Esophagus muscularis mucosa (tissue), 4 donors: ENCODE measurements around the gene RUNX3. TPM values are rescaled to one million over a fixed set of nuclear protein-coding genes. Genes with fewer than 3 reads are reported as not detected.
A peak's percentile ranks its signal among the peaks of the same experiment; 100 is the strongest.

Experiments
- DNase-seq: peaks from one replicate; pipeline ENCODE4 v3.0.0-alpha.2; 2017; ENCODE audit errors: extremely low spot score
- H3K27ac ChIP-seq, 4 donors: fragments of 200-600 bp; sonication (generic); replicated peaks in 1 of 4; 1 replicate in 3 of 4; 2 replicates in 1 of 4; pipeline ENCODE4 v1.5.1; 2016 to 2019; ENCODE audit warnings: mild to moderate bottlenecking in 1 of 4
- H3K27me3 ChIP-seq, 4 donors: fragments of 200-600 bp; sonication (generic); one replicate each; pipeline versions ENCODE4 v1.5.1 to v1.6.0; 2016 to 2019
- H3K36me3 ChIP-seq, 4 donors: fragments of 200-600 bp; sonication (generic); one replicate each; pipeline ENCODE4 v1.5.1; 2016 to 2019
- H3K4me1 ChIP-seq, 4 donors: fragments of 200-600 bp; sonication (generic); one replicate each; pipeline ENCODE4 v1.5.1; 2016 to 2019
- H3K4me3 ChIP-seq, 4 donors: fragments of 200-600 bp; sonication (generic); 1 replicate in 2 of 4; 2 replicates in 2 of 4; pipeline ENCODE4 v1.5.1; 2016 to 2019; ENCODE audit warnings: mild to moderate bottlenecking in 4 of 4, moderate library complexity in 1 of 4
- H3K9me3 ChIP-seq, 4 donors: fragments of 200-600 bp; sonication (generic); 1 replicate in 3 of 4; 2 replicates in 1 of 4; pipeline ENCODE4 v1.5.1; 2016 to 2019
- CTCF ChIP-seq, 3 experiments: fragments of 200-600 bp in 2 of 3; fragments of 450-650 bp in 1 of 3; sonication (generic) in 2 of 3; IDR thresholded peaks; one replicate each; pipeline ENCODE4 v1.5.1; 2017 to 2019; ENCODE audit warnings: antibody characterized with exemption in 3 of 3, mild to moderate bottlenecking in 2 of 3, moderate library complexity in 1 of 3
- EP300 ChIP-seq: sonication (generic); formaldehyde crosslinking; IDR thresholded peaks from one replicate; pipeline ENCODE4 v1.6.1; 2017; ENCODE audit warnings: antibody characterized with exemption
- POLR2A ChIP-seq: fragments of 450-650 bp; IDR thresholded peaks from one replicate; pipeline ENCODE4 v1.6.1; 2017; ENCODE audit warnings: antibody characterized with exemption, moderate library complexity, mild to moderate bottlenecking, low read depth
- POLR2AphosphoS5 ChIP-seq, 2 donors: sonication (generic); formaldehyde crosslinking; IDR thresholded peaks; one replicate each; pipeline ENCODE4 v1.6.1; 2017; ENCODE audit warnings: antibody characterized with exemption in 2 of 2
- WGBS: methylation state at CpG from one replicate; pipeline ENCODE4 v1.1.5; 2018; 5-methylcytosine and 5-hydroxymethylcytosine counted together
- intact Hi-C: fragments of 100-400 bp; cut with DNase I; formaldehyde crosslinking; loops from one replicate; pipeline ENCODE4 v1.15.1; 2023
- total RNA-seq, 4 donors: library from RNA; depleted of rRNA; stranded (reverse); fragments of >200 nt; gene quantifications; one replicate each; pipeline versions ENCODE4 v1.1.0 to v1.2.1, GENCODE V29; 2016

Gene RUNX3
- total RNA-seq, 4 donors from 2014 or later: 0.91 to 4.4 (median 2.3) TPM

GRCh38 chr1:24920533-24920925 is 9.5 kb downstream of the RUNX3 start:
- Histone ChIP-seq H3K9me3 (no peaks in the 10 kb centered on the region), H3K27ac (no peak overlapping the region), H3K4me3 (peak overlapping the region in 1 of 4 donors; percentile 3), H3K27me3 (peaks cover 0 to 50% (median 7%) of the 10 kb centered on the region in 4 donors), H3K36me3 (no peaks in the 10 kb centered on the region), H3K4me1 (peaks cover 3 to 16% (median 10%) of the 10 kb centered on the region in 4 donors)
- 80% methylated on average over 8 of the region's 8 CpGs for WGBS
- TF ChIP-seq EP300: no peak
- no peak for TF ChIP-seq CTCF (IDR thresholded peaks at IDR 0.05)
- TF ChIP-seq POLR2AphosphoS5 (IDR thresholded peaks at IDR 0.05): no peak
- TF ChIP-seq POLR2A: no peak
- DNase-seq: no peak
- intact Hi-C loops: no loop called here

- peaks cover 3 to 16% (median 10%) of the 10 kb centered on the region in 4 donors for H3K4me1 ChIP-seq
- TF ChIP-seq POLR2A: no peak
- TF ChIP-seq EP300: no peak
- no peak overlapping the region for H3K27ac ChIP-seq
- H3K4me3 ChIP-seq: peak overlapping the region in 2 of 4 donors; percentile 3 to 6
- H3K27me3 ChIP-seq: peaks cover 0 to 49% (median 2%) of the 10 kb centered on the region in 4 donors
- DNase-seq: no peak
- no peaks in the 10 kb centered on the region for H3K9me3 ChIP-seq
- 33% methylated on average over 16 of the region's 16 CpGs for WGBS
- intact Hi-C loops: no loop called here
- H3K36me3 ChIP-seq: no peaks in the 10 kb centered on the region
Measured at GRCh38 chr1:24919791-24920532, 10.1 kb downstream of the RUNX3 start.

GRCh38 chr1:24918995-24919605 is 11.0 kb downstream of the RUNX3 start:
- Histone ChIP-seq H3K27me3 (peaks cover 0 to 49% (median 0%) of the 10 kb centered on the region in 4 donors), H3K9me3 (no peaks in the 10 kb centered on the region)

GRCh38 chr1:24918370-24918769 is 11.7 kb downstream of the RUNX3 start:
- H3K9me3 ChIP-seq: no peaks in the 10 kb centered on the region
- no peak overlapping the region for H3K4me3 ChIP-seq
- WGBS: 96% methylated on average over 2 of the region's 2 CpGs
- TF ChIP-seq EP300 (no peak), POLR2AphosphoS5 (IDR thresholded peaks at IDR 0.05) (no peak), POLR2A (no peak), CTCF (IDR thresholded peaks at IDR 0.05) (no peak)
- no peak for DNase-seq
- intact Hi-C loops: no loop called here
- H3K27ac ChIP-seq: no peak overlapping the region
- H3K27me3 ChIP-seq: peaks cover 0 to 48% (median 0%) of the 10 kb centered on the region in 4 donors
- H3K4me1 ChIP-seq: peaks cover 3 to 26% (median 19%) of the 10 kb centered on the region in 4 donors
- no peaks in the 10 kb centered on the region for H3K36me3 ChIP-seq

More at GRCh38 chr1:24918995-24919605, 11.0 kb downstream of the RUNX3 start:
- no peak overlapping the region for H3K4me3 ChIP-seq
- TF ChIP-seq POLR2AphosphoS5 (IDR thresholded peaks at IDR 0.05) (no peak), POLR2A (no peak), CTCF (IDR thresholded peaks at IDR 0.05) (no peak), EP300 (no peak)
- no peak overlapping the region for H3K27ac ChIP-seq
- H3K36me3 ChIP-seq: no peaks in the 10 kb centered on the region
- no peak for DNase-seq
- peaks cover 3 to 22% (median 17%) of the 10 kb centered on the region in 4 donors for H3K4me1 ChIP-seq
- WGBS: 94% methylated on average over 9 of the region's 17 CpGs
- intact Hi-C loops: no loop called here

GRCh38 chr1:24917327-24918074 is 12.6 kb downstream of the RUNX3 start:
- DNase-seq: no peak
- TF ChIP-seq CTCF (IDR thresholded peaks at IDR 0.05) (no peak), POLR2AphosphoS5 (IDR thresholded peaks at IDR 0.05) (no peak), POLR2A (no peak), EP300 (no peak)
- no peak overlapping the region for H3K4me3 ChIP-seq

More at GRCh38 chr1:24917327-24918074, 12.6 kb downstream of the RUNX3 start:
- 90% methylated on average over 13 of the region's 16 CpGs for WGBS
- Histone ChIP-seq H3K27ac (no peak overlapping the region), H3K4me1 (peaks cover 3 to 26% (median 19%) of the 10 kb centered on the region in 4 donors), H3K36me3 (no peaks in the 10 kb centered on the region), H3K9me3 (no peaks in the 10 kb centered on the region), H3K27me3 (peaks cover 0 to 41% (median 0%) of the 10 kb centered on the region in 4 donors)
- intact Hi-C loops: no loop called here
